Epithelial cell of esophagus (primary cell): Measurements from ENCODE around the gene FCSK.

ENCODE experiments used
- DNase-seq: peaks from one replicate; pipeline ENCODE4 v3.0.0; 2010; ENCODE audit warnings: low read depth
- H3K4me3 ChIP-seq: 2 replicates; pipeline ENCODE4 v1.5.1; 2011; ENCODE audit warnings: mild to moderate bottlenecking, low read length, control low read depth
- CTCF ChIP-seq: IDR thresholded peaks from 2 replicates; pipeline ENCODE4 v1.5.1; 2011; ENCODE audit warnings: low read depth, mild to moderate bottlenecking, low read length, control low read depth, inconsistent platforms; ENCODE audit not compliant: insufficient read depth; ENCODE audit errors: missing control alignments

The FCSK gene

GRCh38 chr16:70508752-70509151, 54.4 kb downstream of the FCSK start:
- no peak for DNase-seq
- TF ChIP-seq CTCF, result peak; percentile 16
- no peak overlapping the region for H3K4me3 ChIP-seq

GRCh38 chr16:70510216-70510615, 55.8 kb downstream of the FCSK start:
- no peak for DNase-seq
- TF ChIP-seq CTCF, result no peak
- no peak overlapping the region for H3K4me3 ChIP-seq

- no peak for DNase-seq
- TF ChIP-seq CTCF, result no peak
These were observed 57.4 kb downstream of the FCSK start for GRCh38 chr16:70511833-70512232.

GRCh38 chr16:70512456-70512855, 58.1 kb downstream of the FCSK start:
- no peak overlapping the region for H3K4me3 ChIP-seq
- peak; percentile 95 for DNase-seq
- no peak for TF ChIP-seq CTCF

More at GRCh38 chr16:70511833-70512232, 57.4 kb downstream of the FCSK start:
- H3K4me3 ChIP-seq, result no peak overlapping the region

GRCh38 chr16:70520612-70521297, 66.4 kb downstream of the FCSK start:
- H3K4me3 ChIP-seq, result no peak overlapping the region
- TF ChIP-seq CTCF, result no peak
- peak; percentile 59 for DNase-seq

- peak overlapping the region; percentile 97 for H3K4me3 ChIP-seq
- DNase-seq, result no peak
- TF ChIP-seq CTCF, result no peak
These were observed 68.1 kb downstream of the FCSK start for GRCh38 chr16:70522216-70523075.
